ENCODE results near the gene DLL4.

Gene DLL4

GRCh38 chr15:40906091-40906990, 22.8 kb upstream of the DLL4 start:
- peak; percentile 29 for DNase-seq (ENCODE audit: low read depth, low spot score)

- DNase-seq (ENCODE audit: low read depth, low spot score), result no peak
Measured at GRCh38 chr15:40906991-40907802, 21.9 kb upstream of the DLL4 start.

- DNase-seq (ENCODE audit: low read depth, low spot score), result no peak
Measured at GRCh38 chr15:40908095-40908494, 21.0 kb upstream of the DLL4 start.

- no peak for DNase-seq (ENCODE audit: low read depth, low spot score)
Measured at GRCh38 chr15:40909662-40910630, 19.2 kb upstream of the DLL4 start.

- no peak for DNase-seq (ENCODE audit: low read depth, low spot score)
Measured at GRCh38 chr15:40911141-40911540, 18.0 kb upstream of the DLL4 start.

GRCh38 chr15:40911693-40912092, 17.4 kb upstream of the DLL4 start:
- no peak for DNase-seq (ENCODE audit: low read depth, low spot score)

GRCh38 chr15:40912478-40912877, 16.7 kb upstream of the DLL4 start:
- no peak for DNase-seq (ENCODE audit: low read depth, low spot score)

- DNase-seq (ENCODE audit: low read depth, low spot score), result no peak
Measured at GRCh38 chr15:40914013-40914412, 15.1 kb upstream of the DLL4 start.

GRCh38 chr15:40914486-40914885, 14.7 kb upstream of the DLL4 start:
- no peak for DNase-seq (ENCODE audit: low read depth, low spot score)

- no peak for DNase-seq (ENCODE audit: low read depth, low spot score)
Measured at GRCh38 chr15:40915116-40915661, 14.0 kb upstream of the DLL4 start.

GRCh38 chr15:40915679-40916078, 13.5 kb upstream of the DLL4 start:
- DNase-seq (ENCODE audit: low read depth, low spot score), result no peak

- no peak for DNase-seq (ENCODE audit: low read depth, low spot score)
Measured at GRCh38 chr15:40917585-40917984, 11.6 kb upstream of the DLL4 start.

- DNase-seq (ENCODE audit: low read depth, low spot score), result no peak
Measured at GRCh38 chr15:40918146-40918798, 10.9 kb upstream of the DLL4 start.

- no peak for DNase-seq (ENCODE audit: low read depth, low spot score)
Measured at GRCh38 chr15:40918799-40919392, 10.2 kb upstream of the DLL4 start.

GRCh38 chr15:40921949-40922607, 7.1 kb upstream of the DLL4 start:
- no peak for DNase-seq (ENCODE audit: low read depth, low spot score)

GRCh38 chr15:40922608-40923005, 6.5 kb upstream of the DLL4 start:
- no peak for DNase-seq (ENCODE audit: low read depth, low spot score)

- DNase-seq (ENCODE audit: low read depth, low spot score), result no peak
Measured at GRCh38 chr15:40923551-40923950, 5.6 kb upstream of the DLL4 start.

- no peak for DNase-seq (ENCODE audit: low read depth, low spot score)
Measured at GRCh38 chr15:40925495-40925862, 3.7 kb upstream of the DLL4 start.

GRCh38 chr15:40925863-40926658, 3.1 kb upstream of the DLL4 start:
- no peak for DNase-seq (ENCODE audit: low read depth, low spot score)
